Heart right ventricle (tissue), 16 donors: ENCODE measurements around the gene HERC3. TPM values are rescaled to one million over a fixed set of nuclear protein-coding genes. Genes with fewer than 3 reads are reported as not detected.

Experiments
- ATAC-seq, 8 donors: fragments of 200-7000 bp; cut with Tn5 transposase; one replicate each; pipeline ENCODE4 v1.9.1; 2020; ENCODE audit warnings: mild to moderate bottlenecking in 8 of 8, moderate library complexity in 8 of 8, moderate number of reproducible peaks in 1 of 8
- DNase-seq, 2 donors: peaks; one replicate each; pipeline ENCODE4 v3.0.0-alpha.2; 2020
- H3K27ac ChIP-seq, 10 donors: fragments of 200-600 bp; sonication (generic) in 2 of 10; one replicate each; pipeline versions ENCODE4 v1.5.0 to v1.8.0; 2020 to 2022; ENCODE audit warnings: mild to moderate bottlenecking in 3 of 10
- H3K27me3 ChIP-seq, 7 donors: fragments of 200-600 bp; one replicate each; pipeline ENCODE4 v1.8.0; 2021 to 2022; ENCODE audit warnings: mild to moderate bottlenecking in 2 of 7
- H3K36me3 ChIP-seq, 9 donors: fragments of 200-600 bp; sonication (generic) in 1 of 9; one replicate each; pipeline versions ENCODE4 v1.5.0 to v1.8.0; 2020 to 2022; ENCODE audit warnings: mild to moderate bottlenecking in 2 of 9
- H3K4me1 ChIP-seq, 9 donors: fragments of 200-600 bp; sonication (generic) in 1 of 9; one replicate each; pipeline versions ENCODE4 v1.5.0 to v1.8.0; 2020 to 2022; ENCODE audit warnings: mild to moderate bottlenecking in 4 of 9
- H3K4me3 ChIP-seq, 10 donors: fragments of 200-600 bp; sonication (generic) in 2 of 10; one replicate each; pipeline versions ENCODE4 v1.5.0 to v1.8.0; 2020 to 2022; ENCODE audit warnings: mild to moderate bottlenecking in 7 of 10, moderate library complexity in 2 of 10
- H3K9me3 ChIP-seq, 11 donors: fragments of 200-600 bp in 10 of 11; sonication (generic) in 2 of 11; one replicate each; pipeline versions ENCODE4 v1.5.0 to v1.8.0; 2013 to 2022; ENCODE audit warnings: mild to moderate bottlenecking in 2 of 11, control low read depth in 1 of 11, moderate library complexity in 1 of 11
- WGBS, 2 donors: extraction: QIAGEN DNeasy Blood & Tissue Kit; methylation state at CpG; one replicate each; pipeline ENCODE4 v1.1.7; 2013; ENCODE audit warnings: inconsistent platforms in 1 of 2; 5-methylcytosine and 5-hydroxymethylcytosine counted together
- intact Hi-C, 10 donors: fragments of 100-400 bp; cut with DNase I; formaldehyde crosslinking; loops; one replicate each; pipeline versions ENCODE4 v1.11.1 to v1.14.2; 2022
- polyA plus RNA-seq, 2 donors: library from polyadenylated mRNA; stranded (reverse); fragments of 200-250 nt; gene quantifications; one replicate each; pipeline ENCODE4 v1.2.3, GENCODE V29; 2013
- total RNA-seq, 10 donors: library from RNA; stranded (reverse); fragmentation: NEBNext Ultra II Directional in 3 of 10; extraction: Animal tissue kit (Norgen Biotek cat#: 25700) in 3 of 10; gene quantifications; one replicate each; pipeline versions ENCODE4 v1.2.1 to v1.2.4, GENCODE V29; 2021 to 2023
- TF ChIP-seq, protein P1 (sequence below), 9 donors: fragments of 200-600 bp; sonication (generic) in 2 of 9; IDR thresholded peaks; one replicate each; pipeline versions ENCODE4 v1.5.0 to v1.8.0; 2021 to 2022; ENCODE audit warnings: antibody characterized with exemption in 9 of 9, mild to moderate bottlenecking in 5 of 9, moderate library complexity in 1 of 9
- donor health status: Arrhythmogenic right ventricular cardiomyopathy.
- donor health status: ischemic (EF 13 %, LVEDD 7.1; RV severe dilation, severe dysfunction).
- donor health status: healthy with polysubstance abuse.
- donor health status: DM: no; HTN: yes; CAD: no.
- donor health status: DM: no; HTN: no; CAD: no.
- donor health status: ischemic (EF 25% LVEDD 6.9; RV normal size, moderate dysfunction).
- donor health status: ischemic (EF 25% LVEDD 5.7; RV mildly dilated, moderate dysfunction).
- donor health status: healthy.
- donor health status: DM: yes; HTN: yes; CAD: no.
- donor health status: Ischemic cardiomyopathy.
- donor health status: ischemic (EF 35%, LVEDD 5.7; RV mildly dilated, moderate dysfunction).
- donor health status: nonischemic (EF 11% LVEDD 7.7; RV severe dilation, severe dysfunction).
- donor health status: DM: yes; HTN: yes; CAD: no.
- donor health status: PGD.
- donor health status: ischemic (EF 29% LVEDD 5.4; RV normal size, mild dysfunction).
- donor health status: nonischemic (EF 23%, LVEDD 6.1; RV moderate dilation, normal function).

Gene HERC3
- total and polyA plus RNA-seq, 12 donors, result 8.5 to 62.6 (median 46.5) TPM

DNA sequence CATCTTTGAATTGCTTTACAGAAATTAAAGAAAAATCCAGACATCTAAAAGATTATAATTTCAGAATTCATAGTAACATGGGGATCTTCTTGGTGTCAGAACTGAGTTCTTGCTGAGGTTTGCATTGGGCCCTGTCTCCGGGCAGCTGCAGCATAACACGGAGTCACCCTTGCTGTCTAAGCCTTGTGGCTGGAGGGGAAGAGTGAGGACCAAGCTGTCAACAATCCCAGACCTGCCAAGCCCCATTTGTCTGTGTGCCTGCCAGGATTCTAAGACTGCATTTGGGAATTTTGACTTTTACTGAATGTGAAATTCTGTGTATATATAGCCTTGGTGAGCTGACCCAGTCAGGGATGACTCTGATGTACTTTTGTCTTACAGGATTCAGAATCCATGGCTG is 130.5 kb downstream of the HERC3 start:
- intact Hi-C loops, result loop anchor here in 1 of 10 donors (5.0 to 10.0 kb wide), 2 partner anchors 39 to 82 kb away; no protein-coding TSS in a partner anchor
- H3K36me3 ChIP-seq, result peaks cover 0 to 90% (median 30%) of the 10 kb centered on the region in 9 donors
- WGBS, 2 donors, result 50 to 51% methylated on average over 2 of the region's 2 CpGs
- peak overlapping the region in 2 of 10 donors; percentile 53 to 57 for H3K27ac ChIP-seq
- peaks cover 0 to 8% (median 4%) of the 10 kb centered on the region in 11 donors for H3K9me3 ChIP-seq
- H3K4me1 ChIP-seq, result peaks cover 5 to 59% (median 41%) of the 10 kb centered on the region in 9 donors
- no peak overlapping the region for H3K4me3 ChIP-seq
- peak; percentile 35 to 75 (median 62) for ATAC-seq
- H3K27me3 ChIP-seq, result no peaks in the 10 kb centered on the region
- peak in 1 of 2 donors; percentile 28 for DNase-seq
- TF ChIP-seq, protein P1, sequence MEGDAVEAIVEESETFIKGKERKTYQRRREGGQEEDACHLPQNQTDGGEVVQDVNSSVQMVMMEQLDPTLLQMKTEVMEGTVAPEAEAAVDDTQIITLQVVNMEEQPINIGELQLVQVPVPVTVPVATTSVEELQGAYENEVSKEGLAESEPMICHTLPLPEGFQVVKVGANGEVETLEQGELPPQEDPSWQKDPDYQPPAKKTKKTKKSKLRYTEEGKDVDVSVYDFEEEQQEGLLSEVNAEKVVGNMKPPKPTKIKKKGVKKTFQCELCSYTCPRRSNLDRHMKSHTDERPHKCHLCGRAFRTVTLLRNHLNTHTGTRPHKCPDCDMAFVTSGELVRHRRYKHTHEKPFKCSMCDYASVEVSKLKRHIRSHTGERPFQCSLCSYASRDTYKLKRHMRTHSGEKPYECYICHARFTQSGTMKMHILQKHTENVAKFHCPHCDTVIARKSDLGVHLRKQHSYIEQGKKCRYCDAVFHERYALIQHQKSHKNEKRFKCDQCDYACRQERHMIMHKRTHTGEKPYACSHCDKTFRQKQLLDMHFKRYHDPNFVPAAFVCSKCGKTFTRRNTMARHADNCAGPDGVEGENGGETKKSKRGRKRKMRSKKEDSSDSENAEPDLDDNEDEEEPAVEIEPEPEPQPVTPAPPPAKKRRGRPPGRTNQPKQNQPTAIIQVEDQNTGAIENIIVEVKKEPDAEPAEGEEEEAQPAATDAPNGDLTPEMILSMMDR (IDR thresholded peaks at IDR 0.05), result no peak

DNA sequence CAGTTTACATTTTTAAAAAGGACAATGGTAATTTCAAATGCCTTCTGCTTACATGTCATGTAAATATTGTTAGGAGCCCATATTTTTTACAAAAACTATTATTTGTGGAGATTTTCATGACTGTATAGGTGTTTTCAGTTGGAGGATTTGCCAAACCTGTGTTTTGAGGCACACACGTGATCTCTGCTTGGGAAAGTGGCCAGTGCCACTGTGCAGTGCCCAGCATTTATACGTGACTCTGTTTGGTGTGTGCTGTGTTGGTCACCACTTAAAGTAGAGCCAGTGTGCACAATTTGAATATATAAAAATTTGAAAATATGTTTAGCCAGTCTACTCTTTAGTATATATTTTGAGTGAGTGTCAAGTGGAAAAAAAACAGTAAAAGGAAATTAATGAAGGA is 132.1 kb downstream of the HERC3 start:
- H3K36me3 ChIP-seq, result peaks cover 0 to 95% (median 26%) of the 10 kb centered on the region in 9 donors
- no peaks in the 10 kb centered on the region for H3K9me3 ChIP-seq
- H3K27me3 ChIP-seq, result no peaks in the 10 kb centered on the region
- peak overlapping the region in 2 of 10 donors; percentile 5 to 36 for H3K27ac ChIP-seq
- H3K4me3 ChIP-seq, result no peak overlapping the region
- WGBS, 2 donors, result 66 to 68% methylated on average over 2 of the region's 2 CpGs
- H3K4me1 ChIP-seq, result peaks cover 8 to 75% (median 57%) of the 10 kb centered on the region in 9 donors
- DNase-seq (no peak), ATAC-seq (no peak)
- intact Hi-C loops, result loop anchor here in 1 of 10 donors (5.0 to 10.0 kb wide), 2 partner anchors 38 to 80 kb away; no protein-coding TSS in a partner anchor
- TF ChIP-seq, protein P1 (IDR thresholded peaks at IDR 0.05), result no peak

DNA sequence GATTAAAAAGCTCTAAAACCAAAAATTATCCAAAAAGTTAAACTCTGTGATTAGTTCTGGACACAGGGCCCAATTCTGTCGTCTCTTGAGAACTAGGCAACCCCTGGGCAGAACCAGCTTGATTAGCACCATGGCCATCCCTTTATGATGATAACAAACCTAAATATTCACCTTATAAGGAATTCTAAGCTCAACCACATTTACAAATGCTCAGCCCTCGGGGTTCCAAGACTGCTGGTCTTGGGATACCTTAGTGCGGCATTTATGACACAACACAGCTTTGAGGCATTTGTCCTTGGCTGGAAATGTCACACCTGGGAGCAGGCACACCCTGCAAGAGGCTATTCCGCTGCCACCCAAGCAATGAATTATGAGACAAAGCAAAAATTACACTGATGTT is 132.9 kb downstream of the HERC3 start:
- Histone ChIP-seq H3K36me3 (peaks cover 0 to 98% (median 26%) of the 10 kb centered on the region in 9 donors), H3K4me1 (peaks cover 8 to 82% (median 58%) of the 10 kb centered on the region in 9 donors), H3K4me3 (no peak overlapping the region), H3K9me3 (no peaks in the 10 kb centered on the region), H3K27me3 (no peaks in the 10 kb centered on the region), H3K27ac (peak overlapping the region in 1 of 10 donors; percentile 7)
- DNase-seq (no peak), ATAC-seq (no peak)
- intact Hi-C loops, result loop anchor here in 1 of 10 donors (10.0 kb wide), 1 partner anchor 80 kb away; no protein-coding TSS in a partner anchor
- 92 to 95% methylated on average over 4 of the region's 4 CpGs for WGBS, 2 donors
- TF ChIP-seq, protein P1 (IDR thresholded peaks at IDR 0.05), result no peak

- peaks cover 0 to 100% (median 26%) of the 10 kb centered on the region in 9 donors for H3K36me3 ChIP-seq
Observed at GRCh38 chr4:88725986-88726385, 133.7 kb downstream of the HERC3 start.

More at GRCh38 chr4:88725986-88726385, 133.7 kb downstream of the HERC3 start:
- H3K4me3 ChIP-seq, result no peak overlapping the region
- no peak overlapping the region for H3K27ac ChIP-seq
- TF ChIP-seq, protein P1 (IDR thresholded peaks at IDR 0.05), result no peak
- 84 to 86% methylated on average over 2 of the region's 2 CpGs for WGBS, 2 donors
- intact Hi-C loops, result loop anchor here in 1 of 10 donors (10.0 kb wide), 1 partner anchor 79 kb away; no protein-coding TSS in a partner anchor
- DNase-seq (no peak), ATAC-seq (no peak)
- H3K27me3 ChIP-seq, result no peaks in the 10 kb centered on the region
- H3K4me1 ChIP-seq, result peaks cover 8 to 74% (median 49%) of the 10 kb centered on the region in 9 donors
- H3K9me3 ChIP-seq, result no peaks in the 10 kb centered on the region
